GM19238 (cell line): Measurements from ENCODE around the gene ASIP.
"Not testable (repeated sequence)": the region's sequence is repeated elsewhere in the genome, so short reads cannot be mapped to it uniquely, and the experiment has no call there.

Experiments used
- DNase-seq: peaks from one replicate; pipeline ENCODE4 v3.0.0; 2011; ENCODE audit warnings: low spot score; ENCODE audit not compliant: insufficient read length

Gene ASIP

GRCh38 chr20:34285450-34285849 lies 44.2 kb downstream of the ASIP start:
- DNase-seq = no peak

- DNase-seq = not testable (repeated sequence)
Measured at GRCh38 chr20:34287500-34287899, 46.3 kb downstream of the ASIP start.

GRCh38 chr20:34290471-34290870 lies 49.2 kb downstream of the ASIP start:
- no peak for DNase-seq

GRCh38 chr20:34292496-34292895 lies 51.3 kb downstream of the ASIP start:
- DNase-seq = no peak

GRCh38 chr20:34293119-34293518 lies 51.9 kb downstream of the ASIP start:
- DNase-seq = no peak

- no peak for DNase-seq
Measured at GRCh38 chr20:34293589-34293988, 52.4 kb downstream of the ASIP start.

GRCh38 chr20:34294563-34294962 lies 53.3 kb downstream of the ASIP start:
- DNase-seq = no peak

GRCh38 chr20:34295284-34295683 lies 54.1 kb downstream of the ASIP start:
- DNase-seq = no peak

GRCh38 chr20:34296468-34296867 lies 55.2 kb downstream of the ASIP start:
- DNase-seq = no peak

- not testable (repeated sequence) for DNase-seq
Measured at GRCh38 chr20:34298294-34298784, 57.1 kb downstream of the ASIP start.

- DNase-seq = no peak
Measured at GRCh38 chr20:34299556-34300255, 58.5 kb downstream of the ASIP start.

- DNase-seq = no peak
Measured at GRCh38 chr20:34300256-34300806, 59.1 kb downstream of the ASIP start.

GRCh38 chr20:34300809-34301586 lies 59.8 kb downstream of the ASIP start:
- DNase-seq = no peak

GRCh38 chr20:34301587-34302311 lies 60.5 kb downstream of the ASIP start:
- no peak for DNase-seq

GRCh38 chr20:34302312-34302722 lies 61.1 kb downstream of the ASIP start:
- DNase-seq = no peak

GRCh38 chr20:34302723-34303533 lies 61.7 kb downstream of the ASIP start, which contains the start of gene AHCY:
TSS of gene AHCY (minus strand) at chr20:34303355. CDS start at chr20:34303270, 85 bp downstream.
- DNase-seq = peak; percentile 96

- DNase-seq = no peak
Measured at GRCh38 chr20:34305333-34306230, 64.4 kb downstream of the ASIP start.

- no peak for DNase-seq
Measured at GRCh38 chr20:34309691-34310090, 68.5 kb downstream of the ASIP start.

GRCh38 chr20:34310481-34311117 lies 69.4 kb downstream of the ASIP start:
- DNase-seq = no peak
